CD8-positive, alpha-beta memory T cell (primary cell): ENCODE measurements around the gene SPPL2C. TPM values are rescaled to one million over a fixed set of nuclear protein-coding genes. Genes with fewer than 3 reads are reported as not detected.
A peak's percentile ranks its signal among the peaks of the same experiment; 100 is the strongest.

Experiments used
- CTCF ChIA-PET: fragments of 350-600 bp; sonication (Branson Sonifier 250); formaldehyde crosslinking; loops from one replicate; lab custom pipeline; 2021; ENCODE audit warnings: antibody characterized with exemption; lab: Charles Lee
- POLR2A ChIA-PET: fragments of 350-600 bp; sonication (Branson Sonifier 250); formaldehyde crosslinking; loops from one replicate; lab custom pipeline; 2021; ENCODE audit warnings: antibody characterized with exemption; lab: Charles Lee
- DNase-seq, 5 donors: peaks; one replicate each; pipeline versions ENCODE4 v3.0.0 to v3.0.0-alpha.2; 2020 to 2022; ENCODE audit warnings: mixed read lengths in 1 of 5
- H3K27ac ChIP-seq: one replicate; pipeline ENCODE4 v1.7.0; 2013; ENCODE audit warnings: low read depth, mild to moderate bottlenecking, low read length, moderate library complexity
- H3K27me3 ChIP-seq: 2 replicates; pipeline ENCODE4 v1.7.0; 2013; ENCODE audit warnings: low read length, mild to moderate bottlenecking; ENCODE audit not compliant: insufficient read depth, poor library complexity, severe bottlenecking
- H3K36me3 ChIP-seq: 2 replicates; pipeline ENCODE4 v1.7.0; 2013; ENCODE audit warnings: mild to moderate bottlenecking, low read length, moderate library complexity; ENCODE audit not compliant: insufficient read depth
- H3K4me1 ChIP-seq: 2 replicates; pipeline ENCODE4 v1.7.0; 2013; ENCODE audit warnings: mild to moderate bottlenecking, low read length, moderate library complexity; ENCODE audit not compliant: insufficient read depth
- H3K4me3 ChIP-seq: 2 replicates; pipeline ENCODE4 v1.7.0; 2013; ENCODE audit warnings: mild to moderate bottlenecking, low read length
- H3K9me3 ChIP-seq: 2 replicates; pipeline ENCODE4 v1.7.0; 2013; ENCODE audit warnings: mild to moderate bottlenecking, low read length
- H3K27ac Mint-ChIP-seq, 8 donors: one replicate each; pipeline ENCODE4 v1.8.0; 2020 to 2021; ENCODE audit warnings: mixed read lengths in 8 of 8, mild to moderate bottlenecking in 6 of 8, inconsistent platforms in 3 of 8, moderate library complexity in 3 of 8
- H3K27me3 Mint-ChIP-seq, 2 donors: one replicate each; pipeline ENCODE4 v1.8.0; 2020 to 2021; ENCODE audit warnings: mixed read lengths in 2 of 2, mild to moderate bottlenecking in 1 of 2, moderate library complexity in 1 of 2
- H3K36me3 Mint-ChIP-seq, 3 donors: one replicate each; pipeline ENCODE4 v1.8.0; 2020 to 2021; ENCODE audit warnings: mixed read lengths in 3 of 3, inconsistent platforms in 1 of 3, mild to moderate bottlenecking in 1 of 3
- H3K4me1 Mint-ChIP-seq, 3 donors: one replicate each; pipeline ENCODE4 v1.8.0; 2020 to 2021; ENCODE audit warnings: mixed read lengths in 3 of 3, inconsistent platforms in 1 of 3, mild to moderate bottlenecking in 1 of 3
- H3K4me3 Mint-ChIP-seq, 7 donors: one replicate each; pipeline ENCODE4 v1.8.0; 2020 to 2021; ENCODE audit warnings: mixed read lengths in 7 of 7, mild to moderate bottlenecking in 6 of 7, moderate library complexity in 4 of 7, inconsistent platforms in 2 of 7
- H3K9me3 Mint-ChIP-seq, 5 donors: one replicate each; pipeline ENCODE4 v1.8.0; 2020 to 2022; ENCODE audit warnings: mixed read lengths in 5 of 5, mild to moderate bottlenecking in 3 of 5, moderate library complexity in 2 of 5, inconsistent platforms in 1 of 5
- polyA plus RNA-seq: library from polyadenylated mRNA; unstranded; fragments of 300-500 nt; fragmentation: Illumina TruSeq; gene quantifications from one replicate; pipeline ENCODE4 v1.2.3, GENCODE V29; 2021
- total RNA-seq, 2 experiments: library from RNA; stranded (reverse); gene quantifications; one replicate each; pipeline ENCODE4 v1.2.3, GENCODE V29; 2021

Gene SPPL2C
- total and polyA plus RNA-seq, 3 experiments from 2014 or later = not detected

DNA sequence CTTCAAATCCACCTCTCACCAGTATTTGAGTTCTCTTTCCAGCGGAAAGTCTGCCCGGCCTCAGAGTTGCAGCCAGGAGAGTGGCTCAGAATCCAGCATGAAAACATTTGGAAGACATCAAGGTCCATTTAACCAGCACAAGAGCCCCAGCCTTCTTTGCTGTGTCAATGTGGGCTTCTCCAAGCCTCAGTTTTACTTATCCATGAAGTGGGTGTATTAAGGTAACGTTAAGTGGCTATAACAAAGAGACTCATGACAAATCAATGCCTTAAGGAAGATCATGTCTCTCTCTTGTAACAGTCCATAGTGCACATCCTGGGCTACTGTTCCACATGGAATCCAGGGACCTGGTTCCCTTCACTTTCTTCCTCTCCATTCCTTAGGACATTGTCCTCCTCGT is 959 bp upstream of the SPPL2C start:
- DNase-seq = peak in 1 of 5 donors; percentile 7
- Histone ChIP-seq H3K4me3 (no peak overlapping the region), H3K36me3 (no peaks in the 10 kb centered on the region), H3K27me3 (no peaks in the 10 kb centered on the region), H3K9me3 (no peaks in the 10 kb centered on the region), H3K27ac (no peak overlapping the region), H3K4me1 (no peaks in the 10 kb centered on the region)
- Mint-ChIP-seq H3K9me3 (no peaks in the 10 kb centered on the region), H3K36me3 (no peaks in the 10 kb centered on the region), H3K4me1 (no peaks in the 10 kb centered on the region), H3K4me3 (no peak overlapping the region), H3K27me3 (peaks cover 6 to 9% of the 10 kb centered on the region in 2 donors), H3K27ac (no peak overlapping the region)
- ChIA-PET POLR2A (no interaction called here), CTCF (interaction anchor here (2.5 kb wide), 1 partner anchor 12 kb away, joined by 7 read pairs; no protein-coding TSS in a partner anchor)

DNA sequence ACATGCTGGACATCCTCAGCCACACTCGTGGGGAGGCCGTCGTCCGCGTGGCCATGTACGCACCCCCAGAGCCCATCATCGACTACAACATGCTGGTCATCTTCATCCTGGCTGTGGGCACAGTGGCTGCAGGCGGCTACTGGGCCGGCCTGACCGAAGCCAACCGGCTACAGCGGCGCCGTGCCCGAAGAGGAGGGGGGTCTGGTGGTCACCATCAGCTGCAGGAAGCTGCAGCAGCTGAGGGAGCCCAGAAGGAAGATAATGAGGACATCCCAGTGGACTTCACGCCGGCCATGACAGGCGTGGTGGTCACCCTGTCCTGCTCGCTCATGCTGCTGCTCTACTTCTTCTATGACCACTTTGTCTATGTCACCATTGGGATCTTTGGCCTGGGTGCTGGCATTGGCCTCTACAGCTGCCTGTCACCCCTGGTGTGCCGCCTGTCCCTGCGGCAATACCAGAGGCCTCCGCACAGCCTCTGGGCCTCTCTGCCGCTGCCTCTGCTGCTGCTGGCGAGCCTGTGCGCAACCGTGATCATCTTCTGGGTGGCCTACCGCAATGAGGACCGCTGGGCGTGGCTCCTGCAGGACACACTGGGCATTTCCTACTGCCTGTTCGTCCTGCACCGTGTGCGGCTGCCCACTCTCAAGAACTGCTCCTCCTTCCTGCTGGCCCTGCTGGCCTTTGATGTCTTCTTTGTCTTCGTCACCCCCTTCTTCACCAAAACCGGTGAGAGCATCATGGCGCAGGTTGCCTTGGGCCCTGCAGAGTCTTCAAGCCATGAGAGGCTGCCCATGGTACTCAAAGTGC is 900 bp downstream of the SPPL2C start:
- Mint-ChIP-seq H3K27me3 (peaks cover 3 to 13% of the 10 kb centered on the region in 2 donors), H3K4me1 (no peaks in the 10 kb centered on the region), H3K9me3 (no peaks in the 10 kb centered on the region), H3K27ac (no peak overlapping the region), H3K4me3 (no peak overlapping the region), H3K36me3 (no peaks in the 10 kb centered on the region)
- H3K27ac ChIP-seq = no peak overlapping the region
- POLR2A ChIA-PET = no interaction called here
- no peaks in the 10 kb centered on the region for H3K9me3 ChIP-seq
- H3K4me1 ChIP-seq = no peaks in the 10 kb centered on the region
- CTCF ChIA-PET = interaction anchor here (2.5 kb wide), 1 partner anchor 14 kb away, joined by 7 read pairs; no protein-coding TSS in a partner anchor
- DNase-seq = no peak
- no peaks in the 10 kb centered on the region for H3K27me3 ChIP-seq
- no peak overlapping the region for H3K4me3 ChIP-seq
- no peaks in the 10 kb centered on the region for H3K36me3 ChIP-seq

DNA sequence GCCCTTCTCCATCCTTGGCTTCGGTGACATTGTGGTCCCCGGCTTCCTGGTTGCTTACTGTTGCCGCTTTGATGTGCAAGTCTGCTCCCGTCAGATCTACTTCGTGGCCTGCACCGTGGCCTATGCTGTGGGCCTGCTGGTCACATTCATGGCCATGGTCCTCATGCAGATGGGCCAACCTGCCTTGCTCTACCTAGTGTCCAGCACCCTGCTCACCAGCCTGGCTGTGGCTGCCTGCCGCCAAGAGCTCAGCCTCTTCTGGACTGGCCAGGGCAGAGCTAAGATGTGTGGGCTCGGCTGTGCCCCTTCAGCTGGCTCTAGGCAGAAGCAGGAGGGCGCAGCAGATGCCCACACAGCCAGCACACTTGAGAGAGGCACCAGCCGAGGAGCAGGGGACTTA is 1.5 kb downstream of the SPPL2C start:
- no peak overlapping the region for H3K4me3 Mint-ChIP-seq
- CTCF ChIA-PET = interaction anchor here (2.5 kb wide), 1 partner anchor 14 kb away, joined by 7 read pairs; no protein-coding TSS in a partner anchor
- POLR2A ChIA-PET = no interaction called here
- DNase-seq = no peak
- Histone ChIP-seq H3K27me3 (no peaks in the 10 kb centered on the region), H3K27ac (no peak overlapping the region), H3K4me3 (no peak overlapping the region), H3K36me3 (no peaks in the 10 kb centered on the region), H3K9me3 (no peaks in the 10 kb centered on the region), H3K4me1 (no peaks in the 10 kb centered on the region)
- H3K36me3 Mint-ChIP-seq = no peaks in the 10 kb centered on the region
- no peaks in the 10 kb centered on the region for H3K4me1 Mint-ChIP-seq
- H3K27me3 Mint-ChIP-seq = peaks cover 4 to 16% of the 10 kb centered on the region in 2 donors
- no peak overlapping the region for H3K27ac Mint-ChIP-seq
- H3K9me3 Mint-ChIP-seq = no peaks in the 10 kb centered on the region

DNA sequence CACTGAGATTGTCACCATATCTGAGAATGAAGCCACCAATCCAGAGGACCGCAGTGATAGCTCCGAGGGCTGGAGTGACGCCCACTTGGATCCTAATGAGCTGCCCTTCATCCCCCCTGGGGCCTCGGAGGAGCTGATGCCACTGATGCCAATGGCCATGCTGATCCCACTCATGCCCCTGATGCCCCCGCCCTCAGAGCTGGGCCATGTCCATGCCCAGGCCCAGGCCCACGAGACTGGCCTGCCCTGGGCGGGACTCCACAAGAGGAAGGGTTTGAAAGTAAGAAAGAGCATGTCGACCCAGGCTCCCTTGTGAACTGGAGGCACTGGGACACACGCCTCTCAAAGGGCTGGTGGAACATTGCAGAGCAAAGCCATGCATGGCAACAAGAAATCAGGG is 2.0 kb downstream of the SPPL2C start:
- H3K36me3 Mint-ChIP-seq = no peaks in the 10 kb centered on the region
- Histone ChIP-seq H3K4me3 (no peak overlapping the region), H3K36me3 (no peaks in the 10 kb centered on the region), H3K27ac (no peak overlapping the region), H3K27me3 (no peaks in the 10 kb centered on the region), H3K9me3 (no peaks in the 10 kb centered on the region), H3K4me1 (no peaks in the 10 kb centered on the region)
- H3K4me1 Mint-ChIP-seq = no peaks in the 10 kb centered on the region
- H3K27ac Mint-ChIP-seq = no peak overlapping the region
- H3K4me3 Mint-ChIP-seq = no peak overlapping the region
- ChIA-PET CTCF (no interaction called here), POLR2A (no interaction called here)
- no peak for DNase-seq
- peaks cover 4 to 14% of the 10 kb centered on the region in 2 donors for H3K27me3 Mint-ChIP-seq
- H3K9me3 Mint-ChIP-seq = no peaks in the 10 kb centered on the region

DNA sequence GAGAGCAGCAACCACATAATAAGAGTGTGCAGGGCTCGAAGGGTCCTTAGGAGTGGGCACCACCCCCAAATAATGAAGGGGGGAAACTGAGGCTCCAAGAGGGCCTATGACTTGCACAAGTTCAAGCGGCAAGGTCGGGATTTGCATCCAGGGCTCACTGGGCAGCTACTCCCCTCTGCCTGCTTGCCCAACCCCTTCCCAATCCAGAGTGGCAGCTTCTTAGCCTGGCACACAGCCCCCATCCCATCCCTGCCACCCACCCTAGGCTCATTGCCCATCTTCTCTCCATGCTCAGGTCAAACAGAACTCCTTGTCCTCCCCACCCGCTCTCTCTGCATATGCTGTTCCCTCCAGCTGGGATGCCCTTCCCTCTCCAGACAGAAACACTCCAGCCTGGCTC is 2.4 kb downstream of the SPPL2C start:
- no peaks in the 10 kb centered on the region for H3K9me3 ChIP-seq
- H3K27me3 Mint-ChIP-seq = peaks cover 4 to 19% of the 10 kb centered on the region in 2 donors
- H3K4me1 ChIP-seq = no peaks in the 10 kb centered on the region
- no peak overlapping the region for H3K4me3 ChIP-seq
- no peaks in the 10 kb centered on the region for H3K9me3 Mint-ChIP-seq
- H3K36me3 Mint-ChIP-seq = no peaks in the 10 kb centered on the region
- H3K4me3 Mint-ChIP-seq = no peak overlapping the region
- DNase-seq = no peak
- H3K27ac Mint-ChIP-seq = peak overlapping the region in 1 of 8 donors; percentile 24
- ChIA-PET POLR2A (no interaction called here), CTCF (no interaction called here)
- H3K36me3 ChIP-seq = no peaks in the 10 kb centered on the region
- H3K27ac ChIP-seq = no peak overlapping the region
- H3K27me3 ChIP-seq = no peaks in the 10 kb centered on the region
- peaks cover 0 to under 1% (median 0%) of the 10 kb centered on the region in 3 donors for H3K4me1 Mint-ChIP-seq

DNA sequence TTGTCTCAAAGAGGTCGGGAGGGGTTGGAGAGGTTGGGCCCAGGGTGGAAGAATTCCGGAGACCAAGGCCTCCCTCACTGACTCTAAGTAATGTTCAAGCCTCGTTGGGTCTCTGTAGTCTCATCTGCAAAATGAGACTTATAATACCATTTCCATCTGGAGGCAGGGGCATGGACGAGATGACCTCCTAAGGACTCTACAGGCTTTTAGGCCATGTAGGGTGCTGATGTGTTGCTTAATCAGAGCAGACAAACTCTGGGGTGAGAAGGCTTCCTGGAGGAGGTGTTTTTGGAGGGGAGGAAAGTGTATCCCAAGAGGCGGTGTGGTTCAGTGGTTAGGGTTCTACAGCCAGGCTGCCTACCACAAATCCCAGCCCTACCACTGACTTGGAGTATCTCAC is 3.1 kb downstream of the SPPL2C start:
- Mint-ChIP-seq H3K27ac (no peak overlapping the region), H3K9me3 (no peaks in the 10 kb centered on the region), H3K4me3 (no peak overlapping the region), H3K27me3 (peaks cover 4 to 25% of the 10 kb centered on the region in 2 donors), H3K36me3 (no peaks in the 10 kb centered on the region), H3K4me1 (peaks cover 3 to 7% (median 4%) of the 10 kb centered on the region in 3 donors)
- no peak overlapping the region for H3K4me3 ChIP-seq
- no peaks in the 10 kb centered on the region for H3K9me3 ChIP-seq
- no peaks in the 10 kb centered on the region for H3K4me1 ChIP-seq
- no peaks in the 10 kb centered on the region for H3K27me3 ChIP-seq
- no peak overlapping the region for H3K27ac ChIP-seq
- CTCF ChIA-PET = no interaction called here
- POLR2A ChIA-PET = no interaction called here
- DNase-seq = no peak
- H3K36me3 ChIP-seq = no peaks in the 10 kb centered on the region

DNA sequence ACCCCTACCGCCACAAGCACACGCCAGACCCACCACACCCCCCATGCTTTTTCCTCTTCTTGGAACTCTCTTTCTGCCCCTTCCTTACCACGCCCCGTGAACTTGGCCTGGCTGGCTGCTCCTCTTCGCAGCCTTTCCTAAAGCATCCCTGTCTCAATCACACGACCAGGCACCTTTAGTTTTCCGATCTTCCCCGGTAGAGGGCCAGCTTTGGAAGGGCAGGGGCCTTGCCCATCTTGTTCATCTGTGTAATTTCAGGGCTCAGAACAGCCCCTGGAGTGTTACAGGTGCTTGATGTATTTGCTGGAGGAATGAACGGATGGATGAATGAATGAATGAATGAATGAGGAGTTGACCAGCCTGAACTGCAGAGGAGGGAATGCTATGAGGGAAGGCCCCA is 3.7 kb downstream of the SPPL2C start:
- H3K4me3 ChIP-seq = no peak overlapping the region
- Mint-ChIP-seq H3K36me3 (no peaks in the 10 kb centered on the region), H3K4me1 (peaks cover 4 to 8% (median 5%) of the 10 kb centered on the region in 3 donors), H3K27me3 (peaks cover 4 to 32% of the 10 kb centered on the region in 2 donors), H3K27ac (no peak overlapping the region), H3K9me3 (no peaks in the 10 kb centered on the region), H3K4me3 (no peak overlapping the region)
- DNase-seq = no peak
- H3K4me1 ChIP-seq = no peaks in the 10 kb centered on the region
- no peak overlapping the region for H3K27ac ChIP-seq
- CTCF ChIA-PET = interaction anchor here (1.3 kb wide), 1 partner anchor 16 kb away, joined by 3 read pairs; no protein-coding TSS in a partner anchor
- no peaks in the 10 kb centered on the region for H3K27me3 ChIP-seq
- H3K36me3 ChIP-seq = no peaks in the 10 kb centered on the region
- POLR2A ChIA-PET = no interaction called here
- no peaks in the 10 kb centered on the region for H3K9me3 ChIP-seq

DNA sequence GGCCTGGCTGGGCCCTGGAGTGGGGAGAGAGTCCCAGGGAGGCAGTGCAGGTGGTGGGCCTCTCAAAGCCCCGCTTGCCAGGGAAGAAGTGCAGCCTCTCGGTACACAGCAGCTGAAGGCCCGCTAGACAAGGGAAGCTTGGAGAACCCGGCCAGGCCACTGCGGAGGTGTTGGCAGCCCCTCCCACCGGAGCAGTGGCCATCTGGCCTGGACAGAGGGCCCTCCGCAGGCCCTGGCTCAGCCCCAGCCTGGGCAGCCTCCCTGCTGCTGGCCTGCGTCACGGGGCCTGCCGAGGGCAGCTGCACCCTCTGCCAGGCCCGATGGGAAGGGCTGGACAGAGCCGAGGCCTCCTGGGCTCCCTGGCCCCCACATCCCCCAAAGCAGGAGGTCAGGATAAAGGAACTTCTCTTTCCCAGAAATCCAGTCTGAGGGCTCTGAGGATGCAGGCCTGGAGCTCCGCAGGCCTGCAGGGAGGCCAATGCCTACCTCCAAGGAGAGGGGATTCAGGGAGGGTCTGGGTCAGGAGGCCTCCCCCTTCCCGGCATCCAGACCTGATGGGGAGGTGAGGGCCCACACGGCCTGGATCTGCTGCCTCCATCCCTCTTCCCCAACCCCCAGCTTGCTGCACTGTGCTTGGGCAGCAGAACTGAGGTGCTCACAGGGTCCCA is 4.3 kb downstream of the SPPL2C start:
- CTCF ChIA-PET = interaction anchor here (1.3 kb wide), 1 partner anchor 17 kb away, joined by 3 read pairs; no protein-coding TSS in a partner anchor
- POLR2A ChIA-PET = no interaction called here
- H3K27ac Mint-ChIP-seq = no peak overlapping the region
- no peak for DNase-seq
- H3K4me1 ChIP-seq = no peaks in the 10 kb centered on the region
- H3K27me3 Mint-ChIP-seq = peaks cover 4 to 33% of the 10 kb centered on the region in 2 donors
- H3K4me3 ChIP-seq = no peak overlapping the region
- H3K9me3 ChIP-seq = no peaks in the 10 kb centered on the region
- peaks cover 4 to 8% (median 5%) of the 10 kb centered on the region in 3 donors for H3K4me1 Mint-ChIP-seq
- no peaks in the 10 kb centered on the region for H3K36me3 Mint-ChIP-seq
- H3K27ac ChIP-seq = no peak overlapping the region
- H3K9me3 Mint-ChIP-seq = no peaks in the 10 kb centered on the region
- no peaks in the 10 kb centered on the region for H3K36me3 ChIP-seq
- no peak overlapping the region for H3K4me3 Mint-ChIP-seq
- H3K27me3 ChIP-seq = no peaks in the 10 kb centered on the region
